Testis (tissue), 2 donors: ENCODE measurements around the gene RTP3.

ENCODE experiments used
- POLR2A ChIP-seq: fragments of 450-650 bp; IDR thresholded peaks from one replicate; pipeline ENCODE4 v1.6.1; 2017; ENCODE audit warnings: antibody characterized with exemption, mild to moderate bottlenecking, moderate library complexity
- TF ChIP-seq, protein P1 (sequence below), 3 experiments: fragments of 450-650 bp in 2 of 3; fragments of 200-600 bp in 1 of 3; sonication (generic) in 1 of 3; IDR thresholded peaks; one replicate each; pipeline ENCODE4 v1.5.1; 2016 to 2019; ENCODE audit warnings: antibody characterized with exemption in 3 of 3, mild to moderate bottlenecking in 2 of 3, moderate library complexity in 1 of 3

DNA sequence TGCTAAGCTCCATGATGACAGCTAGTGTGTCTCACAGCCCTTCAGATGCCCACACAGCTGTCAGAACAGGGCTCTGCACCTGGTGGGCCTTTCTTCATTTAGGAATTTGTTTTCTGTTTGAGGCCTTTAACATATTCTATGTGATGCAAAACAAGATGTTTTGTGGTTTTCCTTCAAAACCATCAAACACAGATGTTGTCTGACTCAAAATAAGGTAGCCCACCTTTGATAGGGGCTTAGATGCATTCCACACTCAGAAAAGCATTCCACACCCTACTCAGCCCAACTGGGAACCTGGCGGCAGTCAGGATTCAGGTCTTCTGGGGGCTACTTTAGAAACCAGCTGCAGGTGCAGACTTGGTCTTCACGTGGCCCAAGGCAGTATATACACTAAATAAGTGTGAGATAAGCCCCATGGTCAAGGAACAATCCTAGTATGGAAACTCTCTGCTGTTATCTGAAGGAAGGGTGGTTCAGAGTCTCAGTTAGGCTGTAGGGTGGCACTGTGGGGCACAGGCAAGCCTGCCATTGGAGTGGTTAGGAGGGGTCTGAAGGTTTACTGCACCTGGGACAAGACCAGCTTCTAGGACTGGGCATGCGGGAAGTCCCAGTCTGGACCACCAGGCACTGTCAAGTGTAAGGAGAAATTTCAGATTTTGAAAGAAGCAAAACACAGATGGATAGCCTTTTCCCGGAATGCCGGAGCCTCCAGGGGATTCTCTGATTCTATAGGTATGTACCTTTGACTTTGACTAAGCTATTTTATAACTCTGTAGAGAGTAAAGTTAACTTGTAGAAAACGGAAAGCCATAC is 48.2 kb downstream of the RTP3 start:
- TF ChIP-seq POLR2A = no peak
- TF ChIP-seq, protein P1, sequence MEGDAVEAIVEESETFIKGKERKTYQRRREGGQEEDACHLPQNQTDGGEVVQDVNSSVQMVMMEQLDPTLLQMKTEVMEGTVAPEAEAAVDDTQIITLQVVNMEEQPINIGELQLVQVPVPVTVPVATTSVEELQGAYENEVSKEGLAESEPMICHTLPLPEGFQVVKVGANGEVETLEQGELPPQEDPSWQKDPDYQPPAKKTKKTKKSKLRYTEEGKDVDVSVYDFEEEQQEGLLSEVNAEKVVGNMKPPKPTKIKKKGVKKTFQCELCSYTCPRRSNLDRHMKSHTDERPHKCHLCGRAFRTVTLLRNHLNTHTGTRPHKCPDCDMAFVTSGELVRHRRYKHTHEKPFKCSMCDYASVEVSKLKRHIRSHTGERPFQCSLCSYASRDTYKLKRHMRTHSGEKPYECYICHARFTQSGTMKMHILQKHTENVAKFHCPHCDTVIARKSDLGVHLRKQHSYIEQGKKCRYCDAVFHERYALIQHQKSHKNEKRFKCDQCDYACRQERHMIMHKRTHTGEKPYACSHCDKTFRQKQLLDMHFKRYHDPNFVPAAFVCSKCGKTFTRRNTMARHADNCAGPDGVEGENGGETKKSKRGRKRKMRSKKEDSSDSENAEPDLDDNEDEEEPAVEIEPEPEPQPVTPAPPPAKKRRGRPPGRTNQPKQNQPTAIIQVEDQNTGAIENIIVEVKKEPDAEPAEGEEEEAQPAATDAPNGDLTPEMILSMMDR (IDR thresholded peaks at IDR 0.05) = no peak
